ENCODE measurements around the gene ZDHHC23. TPM values are rescaled to one million over a fixed set of nuclear protein-coding genes. Genes with fewer than 3 reads are reported as not detected.

Gene ZDHHC23
- total RNA-seq, 1 experiment from 2014 or later = 6.0 TPM

DNA sequence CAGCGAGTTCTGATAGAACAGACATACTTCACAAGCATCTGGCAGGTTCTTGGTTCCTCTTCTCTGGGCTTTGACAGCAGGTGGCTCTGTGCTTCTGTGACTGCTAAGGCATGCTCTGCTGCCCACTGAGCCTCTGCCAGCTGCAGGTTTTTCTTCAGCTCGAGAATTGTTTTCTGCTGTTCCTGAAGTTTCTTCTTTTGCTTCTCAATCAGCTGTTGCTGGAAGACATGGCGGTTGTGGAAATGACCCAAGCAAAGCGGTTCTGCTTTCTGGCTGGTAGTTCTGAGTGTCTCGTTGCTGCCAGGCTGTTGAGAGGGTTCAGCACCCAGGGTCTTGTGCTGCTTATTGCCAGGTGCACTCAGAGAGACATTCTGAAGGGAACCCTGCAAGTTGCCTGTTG, 57.7 kb downstream of the ZDHHC23 start:
- no peak for DNase-seq (ENCODE audit: low read depth)

DNA sequence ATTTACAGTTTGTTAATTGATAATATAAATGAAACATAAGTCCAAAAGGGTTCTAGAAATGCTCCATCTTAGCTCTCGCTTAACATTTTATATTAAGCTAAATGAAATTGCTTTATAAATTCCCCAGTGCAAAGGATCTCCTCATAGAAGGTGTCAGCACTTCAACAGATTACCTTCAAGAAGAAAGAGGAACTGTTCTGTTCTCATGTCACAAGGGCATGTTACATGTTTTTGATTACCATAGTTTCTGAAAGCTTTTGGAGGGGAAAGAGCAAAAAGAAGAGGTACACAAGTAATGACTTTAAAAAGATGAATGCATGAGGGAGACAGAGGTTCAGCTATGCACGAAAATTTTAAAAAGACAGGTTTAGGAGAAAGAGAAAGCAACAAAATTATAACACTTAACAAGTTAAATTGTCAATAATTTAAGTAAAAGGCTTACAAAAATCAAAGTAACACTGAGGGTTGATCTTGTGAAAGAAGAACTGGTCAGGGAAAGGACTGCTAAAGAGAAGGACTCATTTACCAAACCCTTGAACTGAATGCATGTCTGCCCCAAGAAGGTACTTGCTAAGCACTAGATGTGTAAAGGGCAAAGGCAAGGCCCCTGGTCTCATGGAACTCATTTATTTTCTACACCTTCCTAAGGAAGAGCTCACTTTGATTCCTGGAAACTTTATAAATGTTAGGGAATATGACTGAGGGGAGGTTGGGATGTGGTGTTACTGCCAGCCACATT, 63.4 kb downstream of the ZDHHC23 start:
- no peak for DNase-seq (ENCODE audit: low read depth)

Other genes starting within 250 kb of the ZDHHC23 start
- gene NAA50, start 201.8 kb upstream of the ZDHHC23 start, total RNA-seq (2014; rRNA removed; shearing (Covaris generic)) = 284 and 420 TPM in 2 replicates
- gene ATP6V1A, start 201.0 kb upstream of the ZDHHC23 start, total RNA-seq (2014; rRNA removed; shearing (Covaris generic)) = 45.7 and 47.3 TPM in 2 replicates
- 11.7 and 22.1 TPM in 2 replicates for gene GRAMD1C, start 109.2 kb upstream of the ZDHHC23 start, total RNA-seq (2014; rRNA removed; shearing (Covaris generic))
- 1.1 and 2.7 TPM in 2 replicates for gene CCDC191, start 108.5 kb downstream of the ZDHHC23 start, total RNA-seq (2014; rRNA removed; shearing (Covaris generic))
- 37.0 and 82.4 TPM in 2 replicates for gene QTRT2, start 108.7 kb downstream of the ZDHHC23 start, total RNA-seq (2014; rRNA removed; shearing (Covaris generic))
- gene DRD3, start 231.0 kb downstream of the ZDHHC23 start, total RNA-seq (2014; rRNA removed; shearing (Covaris generic)) = not detected in 2 replicates

All from Daoy (cell line).